Kidney (tissue), 14 donors: ENCODE data around the gene YTHDC2. TPM values are rescaled to one million over a fixed set of nuclear protein-coding genes. Genes with fewer than 3 reads are reported as not detected.

Source experiments
- DNase-seq, 5 donors: peaks; one replicate each; pipeline ENCODE4 v3.0.0-alpha.2; 2013 to 2020
- FAIRE-seq: peaks from 2 replicates; lab custom pipeline; 2012; peaks lifted over from hg19 to GRCh38; lab: Jason Lieb, UNC
- H3K27ac ChIP-seq, 2 donors: one replicate each; pipeline ENCODE4 v1.7.0; 2013; ENCODE audit warnings: low read depth in 2 of 2, low read length in 2 of 2, inconsistent platforms in 1 of 2
- H3K27me3 ChIP-seq: one replicate; pipeline ENCODE4 v1.7.1; 2013; ENCODE audit warnings: low read length, inconsistent platforms; ENCODE audit not compliant: control insufficient read depth, insufficient read depth
- H3K36me3 ChIP-seq, 3 donors: one replicate each; pipeline versions ENCODE4 v1.7.0 to v1.7.1; 2013; ENCODE audit warnings: low read length in 3 of 3, control low read depth in 1 of 3, inconsistent platforms in 1 of 3; ENCODE audit not compliant: insufficient read depth in 3 of 3, control insufficient read depth in 2 of 3
- H3K4me1 ChIP-seq, 3 donors: one replicate each; pipeline versions ENCODE4 v1.7.0 to v1.7.1; 2013; ENCODE audit warnings: low read length in 3 of 3, inconsistent platforms in 1 of 3, low read depth in 1 of 3; ENCODE audit not compliant: control insufficient read depth in 2 of 3, insufficient read depth in 2 of 3
- H3K4me3 ChIP-seq, 3 donors: one replicate each; pipeline versions ENCODE4 v1.7.0 to v1.8.1; 2013; ENCODE audit warnings: low read length in 3 of 3, control low read depth in 1 of 3, inconsistent platforms in 1 of 3
- H3K9ac ChIP-seq, 3 donors: one replicate each; pipeline versions ENCODE4 v1.7.0 to v1.7.1; 2013; ENCODE audit warnings: low read length in 3 of 3, control low read depth in 1 of 3, inconsistent platforms in 1 of 3
- H3K9me3 ChIP-seq, 3 donors: one replicate each; pipeline versions ENCODE4 v1.7.0 to v1.7.1; 2013; ENCODE audit warnings: low read length in 3 of 3, control low read depth in 1 of 3, inconsistent platforms in 1 of 3; ENCODE audit not compliant: control insufficient read depth in 2 of 3, insufficient read depth in 1 of 3
- CTCF ChIP-seq: IDR thresholded peaks from 3 replicates; pipeline ENCODE4 v1.5.1; 2012; ENCODE audit warnings: mild to moderate bottlenecking, moderate library complexity, borderline replicate concordance; ENCODE audit not compliant: insufficient read depth; ENCODE audit errors: extremely low read depth
- intact Hi-C: fragments of 100-400 bp; cut with DNase I; formaldehyde crosslinking; loops from one replicate; pipeline ENCODE4 v1.11.1; 2022
- polyA plus RNA-seq: library from polyadenylated mRNA; stranded (reverse); fragments of 350-450 nt; fragmentation: Illumina TruSeq; extraction: RNeasy Lipid Tissue Mini Kit (QIAGEN cat#74804); gene quantifications from one replicate; pipeline ENCODE4 v1.2.3, GENCODE V29; 2014; ENCODE audit warnings: low read depth, low replicate concordance; ENCODE audit not compliant: insufficient read depth
- total RNA-seq: library from RNA; stranded (reverse); fragmentation: NEBNext Ultra II Directional; extraction: Animal tissue kit (Norgen Biotek cat#: 25700); gene quantifications from one replicate; pipeline ENCODE4 v1.2.1, GENCODE V29; 2021
- donor health status: control.
- donor health status: control.
- donor health status: control.
- donor health status: control.
- donor health status: control.
- donor health status: DM: yes; HTN: yes; CAD: no.
- donor health status: Normal renal cell carcinoma (clear cell type).

The YTHDC2 gene
- total and polyA plus RNA-seq, 2 donors from 2014 or later = 6.2 to 31.6 TPM

GRCh38 chr5:113641715-113642114 is 128.2 kb downstream of the YTHDC2 start:
- no peaks in the 10 kb centered on the region for H3K27me3 ChIP-seq
- no peak overlapping the region for H3K9ac ChIP-seq
- DNase-seq = no peak
- intact Hi-C loops = no loop called here
- TF ChIP-seq CTCF = no peak
- H3K4me1 ChIP-seq = no peaks in the 10 kb centered on the region
- H3K36me3 ChIP-seq = no peaks in the 10 kb centered on the region
- H3K4me3 ChIP-seq = no peak overlapping the region
- FAIRE-seq = no peak
- no peak overlapping the region for H3K27ac ChIP-seq
- H3K9me3 ChIP-seq = no peaks in the 10 kb centered on the region

Other genes starting within 250 kb of the YTHDC2 start
- 0.13 TPM for gene TSSK1B, start 78.7 kb upstream of the YTHDC2 start, total RNA-seq
- gene TSSK1B, start 78.7 kb upstream of the YTHDC2 start, polyA plus RNA-seq = not detected
- 20.6 TPM for gene MCC, start 25.2 kb upstream of the YTHDC2 start, total RNA-seq
- 2.4 TPM for gene MCC, start 25.2 kb upstream of the YTHDC2 start, polyA plus RNA-seq